ENCODE data around the gene GRN. TPM values are rescaled to one million over a fixed set of nuclear protein-coding genes. Genes with fewer than 3 reads are reported as not detected.

The GRN gene
- total and polyA plus RNA-seq, 2 of the 13 experiments (the other 11 are each of a cell fraction or from before 2014, with no cell fraction given), result 86.6 to 143 TPM

DNA sequence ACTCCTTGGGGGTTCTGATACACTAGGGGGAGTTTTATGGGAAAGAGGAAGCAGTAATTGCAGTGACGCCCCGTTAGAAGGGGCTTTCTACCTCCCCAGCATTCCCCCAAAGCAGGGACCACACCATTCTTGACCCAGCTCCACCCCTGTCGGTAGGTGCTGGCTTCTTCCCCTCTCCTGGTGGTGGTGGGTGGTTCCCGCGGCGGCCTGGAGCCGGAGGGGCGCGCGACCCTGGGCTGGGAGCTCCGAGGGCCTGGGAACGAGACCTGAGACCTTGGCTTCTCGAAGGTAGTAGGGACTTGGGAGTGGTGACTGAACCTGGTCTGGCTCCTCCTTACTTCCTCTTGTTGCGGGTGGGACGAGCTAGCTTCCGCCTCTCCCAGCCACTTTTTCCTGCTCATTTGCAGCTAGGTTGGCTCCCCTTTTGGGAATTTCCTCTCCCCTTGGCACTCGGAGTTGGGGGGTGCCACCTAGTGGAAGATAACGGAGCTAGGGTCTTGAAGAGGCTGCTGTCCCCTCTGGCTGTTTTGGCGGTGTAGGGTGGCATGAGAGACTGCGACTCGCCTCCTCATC is 438 bp downstream of the GRN start (continued):
- TF ChIP-seq, protein P1, sequence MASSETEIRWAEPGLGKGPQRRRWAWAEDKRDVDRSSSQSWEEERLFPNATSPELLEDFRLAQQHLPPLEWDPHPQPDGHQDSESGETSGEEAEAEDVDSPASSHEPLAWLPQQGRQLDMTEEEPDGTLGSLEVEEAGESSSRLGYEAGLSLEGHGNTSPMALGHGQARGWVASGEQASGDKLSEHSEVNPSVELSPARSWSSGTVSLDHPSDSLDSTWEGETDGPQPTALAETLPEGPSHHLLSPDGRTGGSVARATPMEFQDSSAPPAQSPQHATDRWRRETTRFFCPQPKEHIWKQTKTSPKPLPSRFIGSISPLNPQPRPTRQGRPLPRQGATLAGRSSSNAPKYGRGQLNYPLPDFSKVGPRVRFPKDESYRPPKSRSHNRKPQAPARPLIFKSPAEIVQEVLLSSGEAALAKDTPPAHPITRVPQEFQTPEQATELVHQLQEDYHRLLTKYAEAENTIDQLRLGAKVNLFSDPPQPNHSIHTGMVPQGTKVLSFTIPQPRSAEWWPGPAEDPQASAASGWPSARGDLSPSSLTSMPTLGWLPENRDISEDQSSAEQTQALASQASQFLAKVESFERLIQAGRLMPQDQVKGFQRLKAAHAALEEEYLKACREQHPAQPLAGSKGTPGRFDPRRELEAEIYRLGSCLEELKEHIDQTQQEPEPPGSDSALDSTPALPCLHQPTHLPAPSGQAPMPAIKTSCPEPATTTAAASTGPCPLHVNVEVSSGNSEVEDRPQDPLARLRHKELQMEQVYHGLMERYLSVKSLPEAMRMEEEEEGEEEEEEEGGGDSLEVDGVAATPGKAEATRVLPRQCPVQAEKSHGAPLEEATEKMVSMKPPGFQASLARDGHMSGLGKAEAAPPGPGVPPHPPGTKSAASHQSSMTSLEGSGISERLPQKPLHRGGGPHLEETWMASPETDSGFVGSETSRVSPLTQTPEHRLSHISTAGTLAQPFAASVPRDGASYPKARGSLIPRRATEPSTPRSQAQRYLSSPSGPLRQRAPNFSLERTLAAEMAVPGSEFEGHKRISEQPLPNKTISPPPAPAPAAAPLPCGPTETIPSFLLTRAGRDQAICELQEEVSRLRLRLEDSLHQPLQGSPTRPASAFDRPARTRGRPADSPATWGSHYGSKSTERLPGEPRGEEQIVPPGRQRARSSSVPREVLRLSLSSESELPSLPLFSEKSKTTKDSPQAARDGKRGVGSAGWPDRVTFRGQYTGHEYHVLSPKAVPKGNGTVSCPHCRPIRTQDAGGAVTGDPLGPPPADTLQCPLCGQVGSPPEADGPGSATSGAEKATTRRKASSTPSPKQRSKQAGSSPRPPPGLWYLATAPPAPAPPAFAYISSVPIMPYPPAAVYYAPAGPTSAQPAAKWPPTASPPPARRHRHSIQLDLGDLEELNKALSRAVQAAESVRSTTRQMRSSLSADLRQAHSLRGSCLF (CRISPR knock-in tag; IDR thresholded peaks at IDR 0.05; ENCODE audit: borderline replicate concordance), result no peak
- TF ChIP-seq HDAC1 (CRISPR knock-in tag; IDR thresholded peaks at IDR 0.05), result no peak; the same call in 1 of the 2 replicates
- TF ChIP-seq NR2F6 (IDR thresholded peaks at IDR 0.05), result no peak
- TF ChIP-seq NR2F6 (CRISPR knock-in tag; IDR thresholded peaks at IDR 0.05), result no peak
- no peak for TF ChIP-seq ERF (CRISPR knock-in tag; IDR thresholded peaks at IDR 0.05)
- no peak for TF ChIP-seq ZNF292 (CRISPR knock-in tag; IDR thresholded peaks at IDR 0.05; ENCODE audit: borderline replicate concordance, low read depth)
- TF ChIP-seq RARA (CRISPR knock-in tag; IDR thresholded peaks at IDR 0.05), result no peak
- TF ChIP-seq ZNF205 (CRISPR knock-in tag; IDR thresholded peaks at IDR 0.05), result no peak
- no peak for TF ChIP-seq ZNF101 (CRISPR knock-in tag; IDR thresholded peaks at IDR 0.05; ENCODE audit: borderline replicate concordance, low read depth)
- TF ChIP-seq ZNF749 (CRISPR knock-in tag; IDR thresholded peaks at IDR 0.05; ENCODE audit: borderline replicate concordance), result no peak; the same call in 1 of the 2 replicates
- TF ChIP-seq ZNF713 (CRISPR knock-in tag; IDR thresholded peaks at IDR 0.05), result no peak
- TF ChIP-seq, protein P2, sequence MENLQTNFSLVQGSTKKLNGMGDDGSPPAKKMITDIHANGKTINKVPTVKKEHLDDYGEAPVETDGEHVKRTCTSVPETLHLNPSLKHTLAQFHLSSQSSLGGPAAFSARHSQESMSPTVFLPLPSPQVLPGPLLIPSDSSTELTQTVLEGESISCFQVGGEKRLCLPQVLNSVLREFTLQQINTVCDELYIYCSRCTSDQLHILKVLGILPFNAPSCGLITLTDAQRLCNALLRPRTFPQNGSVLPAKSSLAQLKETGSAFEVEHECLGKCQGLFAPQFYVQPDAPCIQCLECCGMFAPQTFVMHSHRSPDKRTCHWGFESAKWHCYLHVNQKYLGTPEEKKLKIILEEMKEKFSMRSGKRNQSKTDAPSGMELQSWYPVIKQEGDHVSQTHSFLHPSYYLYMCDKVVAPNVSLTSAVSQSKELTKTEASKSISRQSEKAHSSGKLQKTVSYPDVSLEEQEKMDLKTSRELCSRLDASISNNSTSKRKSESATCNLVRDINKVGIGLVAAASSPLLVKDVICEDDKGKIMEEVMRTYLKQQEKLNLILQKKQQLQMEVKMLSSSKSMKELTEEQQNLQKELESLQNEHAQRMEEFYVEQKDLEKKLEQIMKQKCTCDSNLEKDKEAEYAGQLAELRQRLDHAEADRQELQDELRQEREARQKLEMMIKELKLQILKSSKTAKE (CRISPR knock-in tag; IDR thresholded peaks at IDR 0.05; ENCODE audit: borderline replicate concordance), result no peak
- no peak for TF ChIP-seq BHLHE40 (IDR thresholded peaks at IDR 0.05; ENCODE audit: low read length)
